Endodermal cell (in vitro differentiated cells): Measurements from ENCODE around the gene MSLN. TPM values are rescaled to one million over a fixed set of nuclear protein-coding genes. Genes with fewer than 3 reads are reported as not detected.

ENCODE experiments used
- DNase-seq: peaks from one replicate; pipeline ENCODE4 v3.0.0-alpha.2; 2017
- H3K27ac ChIP-seq: 2 replicates; pipeline ENCODE4 v1.5.1; 2013; ENCODE audit warnings: mild to moderate bottlenecking, low read depth, low read length, moderate library complexity
- H3K27me3 ChIP-seq: 2 replicates; pipeline ENCODE4 v1.6.1; 2013; ENCODE audit warnings: mild to moderate bottlenecking, low read length, moderate library complexity; ENCODE audit not compliant: insufficient read depth, control insufficient read depth, poor library complexity, severe bottlenecking
- H3K36me3 ChIP-seq: 2 replicates; pipeline ENCODE4 v1.7.0; 2013; ENCODE audit warnings: mild to moderate bottlenecking, low read length, moderate library complexity; ENCODE audit not compliant: control insufficient read depth, insufficient read depth
- H3K4me1 ChIP-seq: one replicate; pipeline ENCODE4 v1.7.0; 2013; ENCODE audit warnings: low read length; ENCODE audit not compliant: control insufficient read depth, insufficient read depth
- H3K4me3 ChIP-seq: 2 replicates; pipeline ENCODE4 v1.5.1; 2013; ENCODE audit warnings: mild to moderate bottlenecking, low read length, moderate library complexity
- H3K9ac ChIP-seq: 2 replicates; pipeline ENCODE4 v1.6.1; 2013; ENCODE audit warnings: mild to moderate bottlenecking, low read length, moderate library complexity; ENCODE audit not compliant: poor library complexity, severe bottlenecking; ENCODE audit errors: extremely low read depth
- H3K9me3 ChIP-seq: 2 replicates; pipeline ENCODE4 v1.6.1; 2013; ENCODE audit warnings: mild to moderate bottlenecking, low read length, moderate library complexity; ENCODE audit not compliant: control insufficient read depth
- H3K27ac Mint-ChIP-seq: 2 replicates; pipeline ENCODE4 v1.8.0; 2020; ENCODE audit warnings: mixed read lengths
- H3K27me3 Mint-ChIP-seq: 2 replicates; pipeline ENCODE4 v1.8.0; 2021; ENCODE audit warnings: mild to moderate bottlenecking, mixed read lengths; ENCODE audit not compliant: insufficient read depth
- H3K36me3 Mint-ChIP-seq: 2 replicates; pipeline ENCODE4 v1.8.0; 2020; ENCODE audit warnings: low read depth, mixed read lengths
- H3K4me1 Mint-ChIP-seq: 2 replicates; pipeline ENCODE4 v1.8.0; 2020; ENCODE audit warnings: mixed read lengths
- H3K4me3 Mint-ChIP-seq: 2 replicates; pipeline ENCODE4 v1.8.0; 2020; ENCODE audit warnings: mild to moderate bottlenecking, moderate library complexity, mixed read lengths
- H3K9me3 Mint-ChIP-seq: 2 replicates; pipeline ENCODE4 v1.8.0; 2020; ENCODE audit warnings: mild to moderate bottlenecking, mixed read lengths
- WGBS, 2 experiments: methylation state at CpG; one replicate each; pipeline versions ENCODE4 v1.1.5 to v1.1.7; 2013; ENCODE audit warnings: missing lambda C conversion rate in 2 of 2, mixed read lengths in 1 of 2; ENCODE audit not compliant: insufficient coverage in 1 of 2, insufficient read length in 1 of 2; 5-methylcytosine and 5-hydroxymethylcytosine counted together
- total RNA-seq, 2 donors: library from RNA; stranded (reverse); fragmentation: NEBNext Ultra II Directional in 1 of 2; extraction: Animal tissue kit (Norgen Biotek cat#: 25700) in 1 of 2; gene quantifications; 2 replicates in 1 of 2; 3 replicates in 1 of 2; pipeline ENCODE4 v1.2.1, GENCODE V29; 2021
- TF ChIP-seq, protein P1 (sequence below): fragments of 200-600 bp; sonication (generic); conservative IDR thresholded peaks from 2 replicates; pipeline ENCODE4 v1.5.0; 2021; ENCODE audit warnings: antibody characterized with exemption, mild to moderate bottlenecking

Gene MSLN
- total RNA-seq, 2 donors from 2014 or later: 0.42 to 0.86 TPM

DNA sequence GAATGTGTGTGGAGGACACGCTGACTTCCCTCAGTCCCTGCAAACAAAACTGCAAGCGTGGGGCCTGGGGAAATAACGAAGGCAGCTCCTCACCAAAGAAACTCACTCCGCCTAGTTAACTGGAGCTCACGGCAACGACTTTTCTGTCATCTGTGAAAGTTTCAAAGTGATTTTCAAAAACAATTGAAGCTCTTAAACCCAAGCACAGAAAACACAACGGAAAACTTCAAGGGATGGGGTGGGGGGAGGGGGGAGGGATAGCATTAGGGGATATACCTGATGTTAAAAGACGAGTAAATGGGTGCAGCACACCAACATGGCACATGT, 43.2 kb downstream of the MSLN start:
- no peaks in the 10 kb centered on the region for H3K9me3 ChIP-seq
- Mint-ChIP-seq H3K27me3 (peaks cover 44% of the 10 kb centered on the region), H3K27ac (no peak overlapping the region), H3K4me1 (peaks cover 2% of the 10 kb centered on the region), H3K4me3 (no peak overlapping the region), H3K9me3 (peaks cover 3% of the 10 kb centered on the region), H3K36me3 (no peaks in the 10 kb centered on the region)
- WGBS, 2 experiments: 65 to 78% methylated on average over 4 to 7 of the region's 8 CpGs
- no peaks in the 10 kb centered on the region for H3K36me3 ChIP-seq
- no peak overlapping the region for H3K4me3 ChIP-seq
- no peak overlapping the region for H3K27ac ChIP-seq
- H3K27me3 ChIP-seq: peaks cover 18% of the 10 kb centered on the region
- no peaks in the 10 kb centered on the region for H3K4me1 ChIP-seq
- H3K9ac ChIP-seq: no peak overlapping the region
- TF ChIP-seq, protein P1, sequence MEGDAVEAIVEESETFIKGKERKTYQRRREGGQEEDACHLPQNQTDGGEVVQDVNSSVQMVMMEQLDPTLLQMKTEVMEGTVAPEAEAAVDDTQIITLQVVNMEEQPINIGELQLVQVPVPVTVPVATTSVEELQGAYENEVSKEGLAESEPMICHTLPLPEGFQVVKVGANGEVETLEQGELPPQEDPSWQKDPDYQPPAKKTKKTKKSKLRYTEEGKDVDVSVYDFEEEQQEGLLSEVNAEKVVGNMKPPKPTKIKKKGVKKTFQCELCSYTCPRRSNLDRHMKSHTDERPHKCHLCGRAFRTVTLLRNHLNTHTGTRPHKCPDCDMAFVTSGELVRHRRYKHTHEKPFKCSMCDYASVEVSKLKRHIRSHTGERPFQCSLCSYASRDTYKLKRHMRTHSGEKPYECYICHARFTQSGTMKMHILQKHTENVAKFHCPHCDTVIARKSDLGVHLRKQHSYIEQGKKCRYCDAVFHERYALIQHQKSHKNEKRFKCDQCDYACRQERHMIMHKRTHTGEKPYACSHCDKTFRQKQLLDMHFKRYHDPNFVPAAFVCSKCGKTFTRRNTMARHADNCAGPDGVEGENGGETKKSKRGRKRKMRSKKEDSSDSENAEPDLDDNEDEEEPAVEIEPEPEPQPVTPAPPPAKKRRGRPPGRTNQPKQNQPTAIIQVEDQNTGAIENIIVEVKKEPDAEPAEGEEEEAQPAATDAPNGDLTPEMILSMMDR: no peak
- no peak for DNase-seq

DNA sequence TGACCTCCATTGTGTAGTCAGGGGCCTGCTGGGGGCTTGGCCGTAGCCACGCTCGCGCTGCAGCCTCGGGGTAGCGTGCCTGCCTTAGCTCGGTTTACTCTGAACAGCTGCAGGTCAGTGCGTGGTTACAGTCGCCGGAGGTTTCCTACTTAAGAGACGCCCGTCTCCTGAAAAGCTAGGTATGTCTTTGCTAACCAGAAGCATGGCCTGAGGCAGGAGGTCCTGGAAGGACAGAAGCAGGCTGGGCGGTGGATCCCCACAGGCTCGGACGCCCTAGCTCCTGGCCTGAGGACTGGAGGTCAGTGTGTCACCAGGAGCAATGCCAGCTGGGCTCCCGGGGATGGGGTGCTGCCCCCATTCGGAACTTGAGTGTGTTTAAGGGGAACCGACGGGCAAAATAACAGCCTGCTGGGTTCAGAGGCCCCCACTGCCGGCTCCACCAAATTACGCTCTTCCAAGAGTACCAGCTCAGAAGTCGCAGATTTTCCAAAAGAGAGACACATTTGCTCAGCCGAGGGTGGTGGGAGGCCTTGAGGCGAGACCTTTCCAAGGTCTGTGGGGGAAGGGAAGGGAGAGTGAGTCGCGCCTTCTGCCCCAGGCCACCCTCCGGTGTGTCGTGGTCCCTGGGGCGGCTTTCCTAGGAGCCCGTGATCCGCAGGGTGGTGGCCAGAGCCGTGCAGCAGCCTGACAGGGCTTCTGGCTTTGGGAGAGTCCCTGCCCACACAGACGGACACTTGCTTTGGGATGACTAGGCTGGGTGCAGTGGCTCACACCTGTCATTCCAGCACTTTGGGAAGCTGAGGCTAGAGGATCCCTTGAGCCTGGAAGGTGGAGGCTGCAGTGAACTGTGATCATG, 43.9 kb downstream of the MSLN start:
- no peak for DNase-seq
- H3K4me3 Mint-ChIP-seq: no peak overlapping the region
- H3K27ac Mint-ChIP-seq: no peak overlapping the region
- H3K4me3 ChIP-seq: no peak overlapping the region
- no peaks in the 10 kb centered on the region for H3K9me3 ChIP-seq
- H3K36me3 Mint-ChIP-seq: no peaks in the 10 kb centered on the region
- H3K36me3 ChIP-seq: no peaks in the 10 kb centered on the region
- H3K4me1 Mint-ChIP-seq: peaks cover 2% of the 10 kb centered on the region
- no peaks in the 10 kb centered on the region for H3K4me1 ChIP-seq
- H3K9ac ChIP-seq: no peak overlapping the region
- peaks cover 50% of the 10 kb centered on the region for H3K27me3 Mint-ChIP-seq
- H3K9me3 Mint-ChIP-seq: peaks cover 3% of the 10 kb centered on the region
- TF ChIP-seq, protein P1: no peak
- no peak overlapping the region for H3K27ac ChIP-seq
- peaks cover 18% of the 10 kb centered on the region for H3K27me3 ChIP-seq
- 84 to 88% methylated on average over 27 to 33 of the region's 33 CpGs for WGBS, 2 experiments

DNA sequence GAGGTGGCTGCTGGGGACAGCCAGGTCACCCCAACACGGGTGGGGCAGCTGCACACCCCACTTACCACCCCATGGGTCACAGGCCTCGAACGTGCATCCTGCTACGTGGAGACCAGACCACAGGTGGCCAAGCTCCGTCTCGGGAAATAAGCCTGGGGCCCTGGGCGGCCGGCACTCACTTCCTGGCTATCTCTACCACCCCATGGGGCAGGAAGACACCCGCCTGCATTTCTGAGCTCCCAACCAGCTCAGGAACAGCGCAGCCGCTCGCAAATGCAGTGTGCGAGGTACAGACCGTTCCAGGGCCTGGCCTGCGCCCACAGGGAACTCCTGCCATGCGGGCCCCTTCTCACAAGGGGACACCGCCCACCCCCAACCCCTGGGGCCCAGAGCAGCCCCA, 44.9 kb downstream of the MSLN start:
- TF ChIP-seq, protein P1: no peak
- peaks cover 3% of the 10 kb centered on the region for H3K9me3 Mint-ChIP-seq
- Histone ChIP-seq H3K36me3 (no peaks in the 10 kb centered on the region), H3K27ac (no peak overlapping the region), H3K27me3 (peaks cover 15% of the 10 kb centered on the region), H3K9me3 (no peaks in the 10 kb centered on the region), H3K9ac (no peak overlapping the region), H3K4me1 (no peaks in the 10 kb centered on the region), H3K4me3 (no peak overlapping the region)
- peaks cover 60% of the 10 kb centered on the region for H3K27me3 Mint-ChIP-seq
- no peaks in the 10 kb centered on the region for H3K36me3 Mint-ChIP-seq
- no peak overlapping the region for H3K27ac Mint-ChIP-seq
- no peak for DNase-seq
- H3K4me1 Mint-ChIP-seq: peaks cover 2% of the 10 kb centered on the region
- 90 to 94% methylated on average over 14 to 17 of the region's 17 CpGs for WGBS, 2 experiments
- H3K4me3 Mint-ChIP-seq: no peak overlapping the region
